BJ (cell line): Measurements from ENCODE around the gene PARD3. TPM values are rescaled to one million over a fixed set of nuclear protein-coding genes. Genes with fewer than 3 reads are reported as not detected.

Source experiments
- CTCF ChIA-PET: fragments of 350-600 bp; formaldehyde crosslinking; extraction: SDS; loops from one replicate; lab custom pipeline; 2021; ENCODE audit warnings: antibody characterized with exemption, inconsistent platforms; lab: Yijun Ruan, JAX
- POLR2A ChIA-PET: fragments of 300-600 bp; sonication (Branson Sonifier 250); formaldehyde crosslinking; extraction: SDS; loops from one replicate; lab custom pipeline; 2021; ENCODE audit warnings: antibody characterized with exemption; lab: Charles Lee
- DNase-seq: peaks from one replicate; pipeline ENCODE4 v3.0.0-alpha.2; 2011; ENCODE audit warnings: low read depth
- H3K27me3 ChIP-seq: 2 replicates; pipeline ENCODE4 v1.6.0; 2011; ENCODE audit warnings: low read length; ENCODE audit not compliant: control insufficient read depth, insufficient read depth
- H3K36me3 ChIP-seq: 2 replicates; pipeline ENCODE4 v1.5.1; 2011; ENCODE audit warnings: low read length; ENCODE audit not compliant: control insufficient read depth, insufficient read depth
- H3K4me3 ChIP-seq: 2 replicates; pipeline ENCODE4 v1.5.1; 2011; ENCODE audit warnings: low read depth, mild to moderate bottlenecking, control low read depth, low read length
- CTCF ChIP-seq: IDR thresholded peaks from 2 replicates; pipeline ENCODE4 v1.5.1; 2011; ENCODE audit warnings: low read depth, mild to moderate bottlenecking, control low read depth, inconsistent platforms, low read length, moderate library complexity; ENCODE audit not compliant: insufficient read depth
- polyA plus RNA-seq: library from polyadenylated mRNA; depleted of rRNA; stranded (reverse); fragments of >200 nt; gene quantifications from 2 replicates; pipeline ENCODE4 v1.2.3, GENCODE V29; 2011

Gene PARD3
- polyA plus RNA-seq, 1 experiment, result 17.7 TPM

GRCh38 chr10:34627331-34627730 lies 187.8 kb downstream of the PARD3 start:
- no peak for TF ChIP-seq CTCF
- H3K36me3 ChIP-seq, result no peaks in the 10 kb centered on the region
- DNase-seq, result no peak
- H3K27me3 ChIP-seq, result no peaks in the 10 kb centered on the region
- H3K4me3 ChIP-seq, result no peak overlapping the region
- POLR2A ChIA-PET, result no interaction called here
- CTCF ChIA-PET, result interaction anchor here (1.5 to 2.5 kb wide), 3 partner anchors 9 to 11 kb away, joined by 5 to 11 read pairs (median 6); no protein-coding TSS in a partner anchor

GRCh38 chr10:34626158-34626880 lies 188.8 kb downstream of the PARD3 start:
- no peak for DNase-seq
- H3K4me3 ChIP-seq, result no peak overlapping the region
- H3K36me3 ChIP-seq, result no peaks in the 10 kb centered on the region
- ChIA-PET CTCF (interaction anchor here (1.7 to 2.5 kb wide), 3 partner anchors 10 to 104 kb away, joined by 4 to 11 read pairs (median 5); no protein-coding TSS in a partner anchor), POLR2A (no interaction called here)
- no peak for TF ChIP-seq CTCF
- H3K27me3 ChIP-seq, result no peaks in the 10 kb centered on the region

GRCh38 chr10:34624323-34625153 lies 190.6 kb downstream of the PARD3 start:
- CTCF ChIA-PET, result interaction anchor here (0.9 to 2.5 kb wide), 4 partner anchors 11 to 102 kb away, joined by 3 to 11 read pairs (median 4); no protein-coding TSS in a partner anchor
- Histone ChIP-seq H3K4me3 (no peak overlapping the region), H3K36me3 (no peaks in the 10 kb centered on the region), H3K27me3 (no peaks in the 10 kb centered on the region)
- no peak for DNase-seq
- POLR2A ChIA-PET, result no interaction called here
- no peak for TF ChIP-seq CTCF

GRCh38 chr10:34622945-34623344 lies 192.2 kb downstream of the PARD3 start:
- DNase-seq, result no peak
- ChIA-PET CTCF (interaction anchor here (1.0 to 1.6 kb wide), 2 partner anchors 12 to 15 kb away, joined by 5 to 7 read pairs; no protein-coding TSS in a partner anchor), POLR2A (no interaction called here)
- H3K4me3 ChIP-seq, result no peak overlapping the region
- H3K27me3 ChIP-seq, result no peaks in the 10 kb centered on the region
- TF ChIP-seq CTCF, result no peak
- H3K36me3 ChIP-seq, result no peaks in the 10 kb centered on the region

- ChIA-PET POLR2A (no interaction called here), CTCF (interaction anchor here (0.6 kb wide), 1 partner anchor 893 kb away, joined by 3 read pairs; no protein-coding TSS in a partner anchor)
- TF ChIP-seq CTCF, result no peak
- DNase-seq, result no peak
- H3K36me3 ChIP-seq, result no peaks in the 10 kb centered on the region
- no peak overlapping the region for H3K4me3 ChIP-seq
- no peaks in the 10 kb centered on the region for H3K27me3 ChIP-seq
These were observed 196.5 kb downstream of the PARD3 start for GRCh38 chr10:34618611-34619010.
